GM12878 (cell line): ENCODE data around the gene FERMT2. TPM values are rescaled to one million over a fixed set of nuclear protein-coding genes. Genes with fewer than 3 reads are reported as not detected.

Experiments used
- ATAC-seq: fragments of 200-7000 bp; cut with Tn5 transposase; 3 replicates; pipeline ENCODE4 v1.9.1; 2020; ENCODE audit warnings: mild to moderate bottlenecking, moderate library complexity
- BruUV-seq: library from RNA; stranded (reverse); fragments of 400-500 nt; replicated peaks from 2 replicates; lab custom pipeline; 2021; lab: Mats Ljungman, UMichigan
- CTCF ChIA-PET: fragments of 300-600 bp; sonication (Branson Sonifier 250); formaldehyde crosslinking; extraction: SDS; loops from one replicate; lab custom pipeline; 2021; ENCODE audit warnings: inconsistent platforms; lab: Yijun Ruan, JAX
- POLR2A ChIA-PET: fragments of 350-600 bp; formaldehyde crosslinking; extraction: SDS; loops from one replicate; lab custom pipeline; 2021; ENCODE audit warnings: inconsistent platforms; lab: Charles Lee
- RAD21 ChIA-PET: fragments of 300-600 bp; sonication (Branson Sonifier 250); formaldehyde crosslinking; loops from one replicate; lab custom pipeline; 2023; ENCODE audit warnings: antibody characterized with exemption; ENCODE audit not compliant: unreplicated experiment; lab: Charles Lee
- SMC1A ChIA-PET: fragments of 300-600 bp; sonication (Branson Sonifier 250); formaldehyde crosslinking; loops from one replicate; lab custom pipeline; 2023; ENCODE audit not compliant: unreplicated experiment, uncharacterized antibody; lab: Charles Lee
- DNase-seq: peaks from one replicate; pipeline ENCODE4 v3.0.0-alpha.2; 2011; ENCODE audit warnings: low read depth, low spot score
- FAIRE-seq: peaks from 3 replicates; lab custom pipeline; 2011; peaks lifted over from hg19 to GRCh38; lab: Jason Lieb, UNC
- H2AFZ ChIP-seq: 2 replicates; pipeline ENCODE4 v1.6.0; 2011; ENCODE audit warnings: low read depth, low read length, control low read depth; ENCODE audit not compliant: control insufficient read depth
- H3K27ac ChIP-seq: 2 replicates; pipeline ENCODE4 v1.5.1; 2011; ENCODE audit warnings: control low read depth; ENCODE audit not compliant: control insufficient read depth, insufficient read depth
- H3K27me3 ChIP-seq, 2 experiments: replicated peaks in 1 of 2; 2 replicates each; pipeline versions ENCODE4 v1.6.0 to v1.6.1; 2011; ENCODE audit warnings: low read length in 1 of 2; ENCODE audit not compliant: control insufficient read depth in 2 of 2, insufficient read depth in 2 of 2
- H3K36me3 ChIP-seq, 2 experiments: 2 replicates each; pipeline ENCODE4 v1.5.1; 2011; ENCODE audit warnings: low read length in 1 of 2; ENCODE audit not compliant: control insufficient read depth in 2 of 2, insufficient read depth in 2 of 2
- H3K4me1 ChIP-seq: 2 replicates; pipeline ENCODE4 v1.6.1; 2011; ENCODE audit warnings: mild to moderate bottlenecking, low read length, moderate library complexity, mixed read lengths; ENCODE audit not compliant: control insufficient read depth, insufficient read depth
- H3K4me2 ChIP-seq: 2 replicates; pipeline ENCODE4 v1.6.0; 2011; ENCODE audit warnings: control low read depth; ENCODE audit not compliant: control insufficient read depth, insufficient read depth
- H3K4me3 ChIP-seq: fragments of 200-600 bp; sonication (generic); 2 replicates; pipeline ENCODE4 v1.5.1; 2016
- H3K79me2 ChIP-seq: 2 replicates; pipeline ENCODE4 v1.6.0; 2011; ENCODE audit warnings: low read length; ENCODE audit not compliant: control insufficient read depth, insufficient read depth
- H3K9ac ChIP-seq: 2 replicates; pipeline ENCODE4 v1.8.0; 2011; ENCODE audit warnings: low read length, control low read depth, mixed read lengths; ENCODE audit not compliant: control insufficient read depth, insufficient read depth
- H3K9me3 ChIP-seq: replicated peaks from 3 replicates; pipeline ENCODE4 v1.5.1; 2011; ENCODE audit warnings: mild to moderate bottlenecking, low read length; ENCODE audit not compliant: control insufficient read depth, insufficient read depth
- H4K20me1 ChIP-seq: 2 replicates; pipeline ENCODE4 v1.6.0; 2011; ENCODE audit not compliant: control insufficient read depth, insufficient read depth
- CHD4 ChIP-seq: fragments of 200-600 bp; sonication (generic); IDR thresholded peaks from 2 replicates; pipeline ENCODE4 v1.6.1; 2016; ENCODE audit warnings: mild to moderate bottlenecking
- FOS ChIP-seq: IDR thresholded peaks from 3 replicates; pipeline ENCODE4 v1.6.1; 2011; ENCODE audit warnings: borderline replicate concordance; ENCODE audit not compliant: insufficient read length; ENCODE audit errors: extremely low read depth
- HDAC2 ChIP-seq: fragments of 200-600 bp; sonication (generic); IDR thresholded peaks from 2 replicates; pipeline ENCODE4 v1.6.1; 2017
- MYC ChIP-seq: IDR thresholded peaks from 2 replicates; pipeline ENCODE4 v1.6.1; 2011; ENCODE audit warnings: mild to moderate bottlenecking, low read length, moderate library complexity, inconsistent platforms; ENCODE audit not compliant: insufficient read depth, insufficient replicate concordance, insufficient read length, severe bottlenecking
- TAF1 ChIP-seq: IDR thresholded peaks from 2 replicates; pipeline ENCODE4 v1.6.1; 2011; ENCODE audit warnings: mild to moderate bottlenecking, low read depth, low read length, borderline replicate concordance
- WRNIP1 ChIP-seq: IDR thresholded peaks from 2 replicates; pipeline ENCODE4 v1.6.1; 2011; ENCODE audit warnings: low read depth, low read length, improper control_type of control experiment, borderline replicate concordance
- ZNF207 ChIP-seq: fragments of 450-650 bp; IDR thresholded peaks from 2 replicates; pipeline ENCODE4 v1.6.1; 2014; ENCODE audit warnings: antibody characterized with exemption, mild to moderate bottlenecking, borderline replicate concordance
- ZNF384 ChIP-seq: IDR thresholded peaks from 2 replicates; pipeline ENCODE4 v1.6.1; 2012; ENCODE audit warnings: low read depth, mild to moderate bottlenecking, low read length, improper control_type of control experiment, borderline replicate concordance
- WGBS: methylation state at CpG from one replicate; pipeline ENCODE4 v1.1.6; 2016; ENCODE audit warnings: low lambda C conversion rate; ENCODE audit not compliant: insufficient replicate concordance, insufficient coverage; ENCODE audit errors: missing lambda C conversion rate; 5-methylcytosine and 5-hydroxymethylcytosine counted together
- in situ Hi-C: fragments of 300-500 bp; cut with MboI; formaldehyde crosslinking; loops from 9 replicates; pipeline ENCODE4 v1.14.3; 2018; ENCODE audit warnings: mixed read lengths
- intact Hi-C: fragments of 100-400 bp; cut with micrococcal nuclease; formaldehyde crosslinking; loops from one replicate; pipeline ENCODE4 v1.14.2; 2022; ENCODE audit not compliant: unreplicated experiment
- polyA plus RNA-seq, 11 experiments: library from polyadenylated mRNA; depleted of rRNA in 4 of 11; unstranded in 6 of 11; stranded (reverse) in 5 of 11; fragments of >200 nt; fragmentation: Nextera tagmentation in 4 of 11; fragmentation: Illumina TruSeq in 1 of 11; extraction: Ambion mirVana in 4 of 11; extraction: Trizol in 1 of 11; gene quantifications; 1 replicate in 1 of 11; 2 replicates in 10 of 11; pipeline versions ENCODE4 v1.2.1 to v1.2.3, GENCODE V29; 2011 to 2016; ENCODE audit warnings: inconsistent platforms in 2 of 11, missing spikeins in 2 of 11, low read depth in 1 of 11
- total RNA-seq, 4 experiments: library from RNA; depleted of rRNA in 3 of 4; stranded (reverse); fragments of >200 nt in 3 of 4; fragmentation: Illumina TruSeq in 1 of 4; extraction: Trizol in 1 of 4; gene quantifications; 2 replicates each; pipeline versions ENCODE4 v1.2.1 to v1.2.3, GENCODE V29; 2013 to 2021
- TF ChIP-seq, protein P1 (sequence below): fragments of 450-650 bp; conservative IDR thresholded peaks from 2 replicates; pipeline ENCODE4 v1.6.1; 2017; ENCODE audit warnings: mild to moderate bottlenecking, moderate library complexity
- TF ChIP-seq, protein P2 (sequence below): IDR thresholded peaks from 2 replicates; pipeline ENCODE4 v1.6.1; 2012; ENCODE audit warnings: improper control_type of control experiment, low read depth, low read length; ENCODE audit not compliant: insufficient replicate concordance
- TF ChIP-seq, protein P3 (sequence below): fragments of 450-650 bp; IDR thresholded peaks from 2 replicates; pipeline ENCODE4 v1.6.1; 2017; ENCODE audit warnings: mild to moderate bottlenecking, moderate library complexity

Gene FERMT2
- total and polyA plus RNA-seq, 10 of the 15 experiments (the other 5 are each of a cell fraction or from before 2014, with no cell fraction given), result 4.9 to 35.5 (median 19.5) TPM

DNA sequence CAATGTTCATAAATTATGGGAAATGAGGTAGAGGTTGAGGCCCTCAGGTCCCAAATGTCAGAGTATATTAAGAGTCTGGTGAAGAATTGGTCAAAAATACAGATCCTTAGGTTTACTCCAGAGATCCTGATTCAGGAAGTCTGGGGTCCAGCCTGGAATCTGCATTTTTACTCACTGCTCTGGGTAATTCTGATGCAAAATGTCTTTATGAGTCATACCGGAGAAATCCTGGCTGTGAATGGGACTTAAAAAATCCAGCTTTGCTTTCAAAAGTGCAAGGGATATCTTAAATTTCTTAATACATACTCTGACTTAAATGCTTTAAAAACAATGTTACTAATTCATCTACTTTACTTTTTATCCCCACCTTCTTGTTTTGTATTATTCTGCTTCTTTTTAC is 74.5 kb downstream of the FERMT2 start:
- no peak overlapping the region for H2AFZ ChIP-seq
- H3K79me2 ChIP-seq, result no peaks in the 10 kb centered on the region
- ChIA-PET CTCF (interaction anchor here (0.7 kb wide), 1 partner anchor 408 kb away, joined by 3 read pairs; no protein-coding TSS in a partner anchor), RAD21 (no interaction called here), POLR2A (no interaction called here), SMC1A (no interaction called here)
- H3K36me3 ChIP-seq, result no peaks in the 10 kb centered on the region
- H3K4me1 ChIP-seq, result no peaks in the 10 kb centered on the region
- no peaks in the 10 kb centered on the region for H3K27me3 ChIP-seq
- in situ Hi-C loops (no loop called here), intact Hi-C loops (no loop called here)
- FAIRE-seq (no peak), ATAC-seq (no peak), DNase-seq (no peak)
- TF ChIP-seq CHD4, result no peak
- TF ChIP-seq, protein P1, sequence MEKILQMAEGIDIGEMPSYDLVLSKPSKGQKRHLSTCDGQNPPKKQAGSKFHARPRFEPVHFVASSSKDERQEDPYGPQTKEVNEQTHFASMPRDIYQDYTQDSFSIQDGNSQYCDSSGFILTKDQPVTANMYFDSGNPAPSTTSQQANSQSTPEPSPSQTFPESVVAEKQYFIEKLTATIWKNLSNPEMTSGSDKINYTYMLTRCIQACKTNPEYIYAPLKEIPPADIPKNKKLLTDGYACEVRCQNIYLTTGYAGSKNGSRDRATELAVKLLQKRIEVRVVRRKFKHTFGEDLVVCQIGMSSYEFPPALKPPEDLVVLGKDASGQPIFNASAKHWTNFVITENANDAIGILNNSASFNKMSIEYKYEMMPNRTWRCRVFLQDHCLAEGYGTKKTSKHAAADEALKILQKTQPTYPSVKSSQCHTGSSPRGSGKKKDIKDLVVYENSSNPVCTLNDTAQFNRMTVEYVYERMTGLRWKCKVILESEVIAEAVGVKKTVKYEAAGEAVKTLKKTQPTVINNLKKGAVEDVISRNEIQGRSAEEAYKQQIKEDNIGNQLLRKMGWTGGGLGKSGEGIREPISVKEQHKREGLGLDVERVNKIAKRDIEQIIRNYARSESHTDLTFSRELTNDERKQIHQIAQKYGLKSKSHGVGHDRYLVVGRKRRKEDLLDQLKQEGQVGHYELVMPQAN, result no peak
- TF ChIP-seq HDAC2, result no peak
- no peak for TF ChIP-seq FOS
- TF ChIP-seq ZNF384, result no peak
- TF ChIP-seq, protein P2, sequence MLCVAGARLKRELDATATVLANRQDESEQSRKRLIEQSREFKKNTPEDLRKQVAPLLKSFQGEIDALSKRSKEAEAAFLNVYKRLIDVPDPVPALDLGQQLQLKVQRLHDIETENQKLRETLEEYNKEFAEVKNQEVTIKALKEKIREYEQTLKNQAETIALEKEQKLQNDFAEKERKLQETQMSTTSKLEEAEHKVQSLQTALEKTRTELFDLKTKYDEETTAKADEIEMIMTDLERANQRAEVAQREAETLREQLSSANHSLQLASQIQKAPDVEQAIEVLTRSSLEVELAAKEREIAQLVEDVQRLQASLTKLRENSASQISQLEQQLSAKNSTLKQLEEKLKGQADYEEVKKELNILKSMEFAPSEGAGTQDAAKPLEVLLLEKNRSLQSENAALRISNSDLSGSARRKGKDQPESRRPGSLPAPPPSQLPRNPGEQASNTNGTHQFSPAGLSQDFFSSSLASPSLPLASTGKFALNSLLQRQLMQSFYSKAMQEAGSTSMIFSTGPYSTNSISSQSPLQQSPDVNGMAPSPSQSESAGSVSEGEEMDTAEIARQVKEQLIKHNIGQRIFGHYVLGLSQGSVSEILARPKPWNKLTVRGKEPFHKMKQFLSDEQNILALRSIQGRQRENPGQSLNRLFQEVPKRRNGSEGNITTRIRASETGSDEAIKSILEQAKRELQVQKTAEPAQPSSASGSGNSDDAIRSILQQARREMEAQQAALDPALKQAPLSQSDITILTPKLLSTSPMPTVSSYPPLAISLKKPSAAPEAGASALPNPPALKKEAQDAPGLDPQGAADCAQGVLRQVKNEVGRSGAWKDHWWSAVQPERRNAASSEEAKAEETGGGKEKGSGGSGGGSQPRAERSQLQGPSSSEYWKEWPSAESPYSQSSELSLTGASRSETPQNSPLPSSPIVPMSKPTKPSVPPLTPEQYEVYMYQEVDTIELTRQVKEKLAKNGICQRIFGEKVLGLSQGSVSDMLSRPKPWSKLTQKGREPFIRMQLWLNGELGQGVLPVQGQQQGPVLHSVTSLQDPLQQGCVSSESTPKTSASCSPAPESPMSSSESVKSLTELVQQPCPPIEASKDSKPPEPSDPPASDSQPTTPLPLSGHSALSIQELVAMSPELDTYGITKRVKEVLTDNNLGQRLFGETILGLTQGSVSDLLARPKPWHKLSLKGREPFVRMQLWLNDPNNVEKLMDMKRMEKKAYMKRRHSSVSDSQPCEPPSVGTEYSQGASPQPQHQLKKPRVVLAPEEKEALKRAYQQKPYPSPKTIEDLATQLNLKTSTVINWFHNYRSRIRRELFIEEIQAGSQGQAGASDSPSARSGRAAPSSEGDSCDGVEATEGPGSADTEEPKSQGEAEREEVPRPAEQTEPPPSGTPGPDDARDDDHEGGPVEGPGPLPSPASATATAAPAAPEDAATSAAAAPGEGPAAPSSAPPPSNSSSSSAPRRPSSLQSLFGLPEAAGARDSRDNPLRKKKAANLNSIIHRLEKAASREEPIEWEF, result no peak
- TF ChIP-seq ZNF207, result no peak
- TF ChIP-seq, protein P3, sequence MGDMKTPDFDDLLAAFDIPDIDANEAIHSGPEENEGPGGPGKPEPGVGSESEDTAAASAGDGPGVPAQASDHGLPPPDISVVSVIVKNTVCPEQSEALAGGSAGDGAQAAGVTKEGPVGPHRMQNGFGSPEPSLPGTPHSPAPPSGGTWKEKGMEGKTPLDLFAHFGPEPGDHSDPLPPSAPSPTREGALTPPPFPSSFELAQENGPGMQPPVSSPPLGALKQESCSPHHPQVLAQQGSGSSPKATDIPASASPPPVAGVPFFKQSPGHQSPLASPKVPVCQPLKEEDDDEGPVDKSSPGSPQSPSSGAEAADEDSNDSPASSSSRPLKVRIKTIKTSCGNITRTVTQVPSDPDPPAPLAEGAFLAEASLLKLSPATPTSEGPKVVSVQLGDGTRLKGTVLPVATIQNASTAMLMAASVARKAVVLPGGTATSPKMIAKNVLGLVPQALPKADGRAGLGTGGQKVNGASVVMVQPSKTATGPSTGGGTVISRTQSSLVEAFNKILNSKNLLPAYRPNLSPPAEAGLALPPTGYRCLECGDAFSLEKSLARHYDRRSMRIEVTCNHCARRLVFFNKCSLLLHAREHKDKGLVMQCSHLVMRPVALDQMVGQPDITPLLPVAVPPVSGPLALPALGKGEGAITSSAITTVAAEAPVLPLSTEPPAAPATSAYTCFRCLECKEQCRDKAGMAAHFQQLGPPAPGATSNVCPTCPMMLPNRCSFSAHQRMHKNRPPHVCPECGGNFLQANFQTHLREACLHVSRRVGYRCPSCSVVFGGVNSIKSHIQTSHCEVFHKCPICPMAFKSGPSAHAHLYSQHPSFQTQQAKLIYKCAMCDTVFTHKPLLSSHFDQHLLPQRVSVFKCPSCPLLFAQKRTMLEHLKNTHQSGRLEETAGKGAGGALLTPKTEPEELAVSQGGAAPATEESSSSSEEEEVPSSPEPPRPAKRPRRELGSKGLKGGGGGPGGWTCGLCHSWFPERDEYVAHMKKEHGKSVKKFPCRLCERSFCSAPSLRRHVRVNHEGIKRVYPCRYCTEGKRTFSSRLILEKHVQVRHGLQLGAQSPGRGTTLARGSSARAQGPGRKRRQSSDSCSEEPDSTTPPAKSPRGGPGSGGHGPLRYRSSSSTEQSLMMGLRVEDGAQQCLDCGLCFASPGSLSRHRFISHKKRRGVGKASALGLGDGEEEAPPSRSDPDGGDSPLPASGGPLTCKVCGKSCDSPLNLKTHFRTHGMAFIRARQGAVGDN, result no peak
- no peak for TF ChIP-seq MYC
- TF ChIP-seq TAF1, result no peak
- TF ChIP-seq WRNIP1, result no peak
- WGBS, result 96% methylated on average over 1 of the region's 1 CpG
- H3K4me2 ChIP-seq, result no peak overlapping the region
- no peak overlapping the region for H3K4me3 ChIP-seq
- no peak overlapping the region for H3K9ac ChIP-seq
- H3K9me3 ChIP-seq, result no peaks in the 10 kb centered on the region
- BruUV-seq, result no TSS peak
- H3K27ac ChIP-seq, result no peak overlapping the region
- H4K20me1 ChIP-seq, result no peaks in the 10 kb centered on the region
